GM23248 (cell line): ENCODE results near the gene LYPD6B. TPM values are rescaled to one million over a fixed set of nuclear protein-coding genes. Genes with fewer than 3 reads are reported as not detected.

Experiments
- DNase-seq: peaks from one replicate; pipeline ENCODE4 v3.0.0-alpha.2; 2015
- H2AFZ ChIP-seq: fragments of 200-600 bp; sonication (generic); 2 replicates; pipeline ENCODE4 v1.6.1; 2016; ENCODE audit warnings: antibody characterized with exemption
- H3F3A ChIP-seq: fragments of 200-600 bp; sonication (generic); 2 replicates; pipeline ENCODE4 v1.6.1; 2016; ENCODE audit warnings: mild to moderate bottlenecking, antibody characterized with exemption, mixed run types; ENCODE audit not compliant: insufficient read depth
- H3K27ac ChIP-seq: fragments of 200-600 bp; sonication (generic); 2 replicates; pipeline ENCODE4 v1.5.1; 2016; ENCODE audit warnings: mild to moderate bottlenecking
- H3K27me3 ChIP-seq: fragments of 200-600 bp; sonication (generic); replicated peaks from 2 replicates; pipeline ENCODE4 v1.6.1; 2016; ENCODE audit warnings: mild to moderate bottlenecking; ENCODE audit not compliant: insufficient read depth
- H3K36me3 ChIP-seq: fragments of 200-600 bp; sonication (generic); 2 replicates; pipeline ENCODE4 v1.6.1; 2016; ENCODE audit warnings: low read depth, mild to moderate bottlenecking
- H3K4me1 ChIP-seq: fragments of 200-600 bp; sonication (generic); 2 replicates; pipeline ENCODE4 v1.6.1; 2016; ENCODE audit warnings: mild to moderate bottlenecking; ENCODE audit not compliant: insufficient read depth
- H3K4me2 ChIP-seq: fragments of 200-600 bp; sonication (generic); one replicate; pipeline ENCODE4 v1.6.1; 2016; ENCODE audit warnings: mild to moderate bottlenecking; ENCODE audit not compliant: unreplicated experiment
- H3K4me3 ChIP-seq: fragments of 200-600 bp; sonication (generic); 2 replicates; pipeline ENCODE4 v1.5.1; 2016; ENCODE audit warnings: mild to moderate bottlenecking
- H3K79me2 ChIP-seq: fragments of 200-600 bp; sonication (generic); 2 replicates; pipeline ENCODE4 v1.6.1; 2016; ENCODE audit warnings: mild to moderate bottlenecking; ENCODE audit not compliant: insufficient read depth
- H3K9ac ChIP-seq: fragments of 200-600 bp; sonication (generic); 2 replicates; pipeline ENCODE4 v1.6.1; 2016; ENCODE audit warnings: mild to moderate bottlenecking
- H3K9me2 ChIP-seq: fragments of 200-600 bp; sonication (generic); 2 replicates; pipeline ENCODE4 v1.6.1; 2016; ENCODE audit warnings: mixed run types, mild to moderate bottlenecking, moderate library complexity; ENCODE audit not compliant: insufficient read depth
- H3K9me3 ChIP-seq: fragments of 200-600 bp; sonication (generic); one replicate; pipeline ENCODE4 v1.6.1; 2017; ENCODE audit warnings: low read depth
- H4K20me1 ChIP-seq: fragments of 200-600 bp; sonication (generic); 2 replicates; pipeline ENCODE4 v1.6.0; 2016; ENCODE audit not compliant: insufficient read depth
- EZH2 ChIP-seq: fragments of 200-600 bp; sonication (generic); IDR thresholded peaks from 2 replicates; pipeline ENCODE4 v1.6.1; 2018; ENCODE audit warnings: antibody characterized with exemption, mild to moderate bottlenecking; ENCODE audit not compliant: insufficient read depth, poor library complexity, severe bottlenecking
- EZH2phosphoT487 ChIP-seq: fragments of 200-600 bp; sonication (generic); IDR thresholded peaks from 2 replicates; pipeline ENCODE4 v1.6.1; 2018; ENCODE audit warnings: antibody characterized with exemption, moderate library complexity, mild to moderate bottlenecking, low read depth; ENCODE audit not compliant: insufficient read depth
- WGBS, 2 experiments: methylation state at CpG; one replicate each; pipeline ENCODE4 v1.1.6; 2015 to 2017; ENCODE audit warnings: low lambda C conversion rate in 2 of 2, low coverage in 1 of 2; ENCODE audit errors: missing lambda C conversion rate in 2 of 2; 5-methylcytosine and 5-hydroxymethylcytosine counted together
- in situ Hi-C: fragments of 300-500 bp; cut with MboI; formaldehyde crosslinking; loops from 2 replicates; pipeline ENCODE4 v1.15.0; 2020
- polyA plus RNA-seq: library from polyadenylated mRNA; unstranded; fragments of >200 nt; fragmentation: Nextera tagmentation; extraction: Ambion mirVana; gene quantifications from 2 replicates; pipeline ENCODE4 v1.2.1, GENCODE V29; 2016
- total RNA-seq: library from RNA; depleted of rRNA; stranded (reverse); fragments of >200 nt; shearing (Covaris generic); gene quantifications from 2 replicates; pipeline ENCODE4 v1.2.3, GENCODE V29; 2014

LYPD6B gene
- total and polyA plus RNA-seq, 2 experiments from 2014 or later = 3.9 to 11.4 TPM

DNA sequence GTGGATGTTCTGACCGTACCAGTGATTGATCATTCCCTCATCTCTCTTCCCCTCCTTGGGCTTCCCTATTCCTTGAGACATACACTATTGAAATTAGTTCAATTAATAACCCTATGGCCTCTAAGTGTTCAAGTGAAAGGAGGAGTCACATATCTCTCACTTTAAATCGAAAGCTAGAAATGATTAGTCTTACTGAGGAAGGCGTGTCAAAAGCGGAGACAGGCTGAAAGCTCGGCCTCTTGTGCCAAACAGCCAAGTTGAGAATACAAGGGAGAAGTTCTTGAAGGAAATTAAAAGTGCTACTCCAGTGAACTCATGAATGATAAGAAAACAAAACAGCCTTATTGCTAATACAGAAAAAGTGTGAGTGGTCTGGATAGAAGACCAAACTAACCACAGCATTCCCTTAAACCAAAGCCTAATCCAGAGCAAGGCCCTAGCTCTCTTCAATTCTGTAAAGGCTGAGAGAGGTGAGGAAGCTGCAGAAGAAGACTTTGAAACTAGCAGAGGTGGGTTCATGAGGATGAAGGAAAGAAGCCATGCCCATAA lies 147.5 kb downstream of the LYPD6B start:
- in situ Hi-C loops = no loop called here
- Histone ChIP-seq H3K9me2 (no peaks in the 10 kb centered on the region), H3K4me2 (no peak overlapping the region), H3K9ac (no peak overlapping the region), H2AFZ (no peak overlapping the region), H3K27me3 (no peaks in the 10 kb centered on the region), H3K79me2 (no peaks in the 10 kb centered on the region), H4K20me1 (no peaks in the 10 kb centered on the region), H3K27ac (no peak overlapping the region), H3K9me3 (no peaks in the 10 kb centered on the region), H3K36me3 (no peaks in the 10 kb centered on the region), H3K4me1 (0 out of 2 replicates have a peak, but pooled peaks cover under 1% of the 10 kb centered on the region), H3F3A (no peaks in the 10 kb centered on the region), H3K4me3 (no peak overlapping the region)
- WGBS, 2 experiments = 84 to 87% methylated on average over 5 of the region's 5 CpGs
- no peak for DNase-seq
- TF ChIP-seq EZH2phosphoT487 (no peak), EZH2 (no peak)

- DNase-seq = no peak
- Histone ChIP-seq H4K20me1 (no peaks in the 10 kb centered on the region), H3K4me3 (no peak overlapping the region), H2AFZ (no peak overlapping the region), H3F3A (no peaks in the 10 kb centered on the region), H3K9me2 (no peaks in the 10 kb centered on the region), H3K27ac (no peak overlapping the region), H3K27me3 (no peaks in the 10 kb centered on the region), H3K9me3 (no peaks in the 10 kb centered on the region), H3K79me2 (no peaks in the 10 kb centered on the region), H3K4me2 (no peak overlapping the region), H3K9ac (no peak overlapping the region), H3K36me3 (no peaks in the 10 kb centered on the region), H3K4me1 (no peaks in the 10 kb centered on the region)
- in situ Hi-C loops = no loop called here
- TF ChIP-seq EZH2phosphoT487 = no peak
- no peak for TF ChIP-seq EZH2
Measured at GRCh38 chr2:149187057-149187456, 148.6 kb downstream of the LYPD6B start.

DNA sequence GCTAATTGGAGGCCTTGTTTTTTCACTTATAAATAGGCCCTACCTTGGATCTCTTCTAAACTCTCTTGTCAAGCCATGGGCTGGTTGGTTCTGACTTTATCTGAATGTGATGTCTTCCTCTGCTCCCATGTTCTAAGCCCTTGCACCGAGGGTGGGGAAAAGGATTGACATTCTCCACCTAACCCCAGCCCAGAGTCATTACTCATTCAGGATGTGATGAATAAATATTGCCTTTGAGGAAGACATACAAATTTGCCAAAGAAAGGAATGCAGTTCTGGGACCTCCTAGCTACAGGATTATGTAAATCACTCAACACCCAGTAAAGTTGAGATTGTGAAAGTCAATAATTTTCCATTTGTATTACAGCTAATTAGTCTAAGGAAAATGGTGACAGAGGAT lies 149.8 kb downstream of the LYPD6B start:
- no peaks in the 10 kb centered on the region for H3K4me1 ChIP-seq
- no peak for DNase-seq
- no peaks in the 10 kb centered on the region for H3F3A ChIP-seq
- H3K36me3 ChIP-seq = no peaks in the 10 kb centered on the region
- H2AFZ ChIP-seq = no peak overlapping the region
- no peaks in the 10 kb centered on the region for H3K27me3 ChIP-seq
- H4K20me1 ChIP-seq = no peaks in the 10 kb centered on the region
- H3K79me2 ChIP-seq = no peaks in the 10 kb centered on the region
- in situ Hi-C loops = no loop called here
- 7 to 25% methylated on average over 1 of the region's 1 CpG for WGBS, 2 experiments
- no peak overlapping the region for H3K4me2 ChIP-seq
- no peak overlapping the region for H3K4me3 ChIP-seq
- TF ChIP-seq EZH2phosphoT487 (no peak), EZH2 (no peak)
- H3K9me2 ChIP-seq = no peaks in the 10 kb centered on the region
- no peaks in the 10 kb centered on the region for H3K9me3 ChIP-seq
- H3K27ac ChIP-seq = no peak overlapping the region
- no peak overlapping the region for H3K9ac ChIP-seq

DNA sequence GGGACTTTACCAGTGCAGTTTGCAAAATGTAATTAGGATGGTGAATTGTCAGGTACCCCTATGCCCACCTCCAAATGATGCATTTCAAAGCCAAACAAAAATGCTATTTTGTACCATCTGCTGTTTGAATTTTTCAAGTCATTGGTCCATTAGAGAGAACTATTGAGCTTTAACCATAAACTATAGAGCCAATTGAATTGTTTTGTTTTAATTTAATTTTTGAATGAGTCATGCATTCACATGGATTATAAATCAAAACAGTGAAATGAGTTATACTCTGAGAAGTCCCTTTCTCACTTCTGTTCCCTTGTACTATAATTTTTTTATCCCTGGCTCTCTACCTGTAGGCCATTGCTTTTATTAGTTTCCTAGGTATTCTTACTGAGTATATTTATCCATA lies 151.3 kb downstream of the LYPD6B start:
- TF ChIP-seq EZH2phosphoT487 = no peak
- TF ChIP-seq EZH2 = no peak
- DNase-seq = no peak
- in situ Hi-C loops = no loop called here
- Histone ChIP-seq H3K27ac (no peak overlapping the region), H3K9me2 (no peaks in the 10 kb centered on the region), H3K79me2 (no peaks in the 10 kb centered on the region), H3K36me3 (no peaks in the 10 kb centered on the region), H3K4me1 (no peaks in the 10 kb centered on the region), H3K27me3 (no peaks in the 10 kb centered on the region), H3K4me2 (no peak overlapping the region), H3F3A (no peaks in the 10 kb centered on the region), H3K9ac (no peak overlapping the region), H3K4me3 (no peak overlapping the region), H4K20me1 (no peaks in the 10 kb centered on the region), H2AFZ (no peak overlapping the region), H3K9me3 (no peaks in the 10 kb centered on the region)

DNA sequence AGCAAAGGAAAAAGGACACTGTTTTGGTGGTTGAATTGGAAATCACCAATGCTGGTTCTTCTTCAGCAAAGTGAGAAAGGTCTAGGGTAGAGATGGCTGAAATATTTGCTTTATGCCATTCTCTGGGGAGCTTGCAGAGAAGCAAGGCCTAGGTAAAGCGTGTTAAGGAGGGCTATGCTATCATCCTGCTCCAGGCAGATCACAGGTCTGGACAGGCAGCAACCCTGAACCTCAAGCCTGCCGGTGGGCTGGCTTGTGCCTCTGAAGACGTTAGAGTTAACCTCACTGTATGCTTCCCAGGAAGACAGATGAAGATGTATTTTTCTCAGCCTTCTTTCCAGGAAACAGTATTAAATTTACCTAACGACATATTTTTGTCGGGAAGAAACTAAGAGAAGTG lies 153.4 kb downstream of the LYPD6B start:
- H3K79me2 ChIP-seq = no peaks in the 10 kb centered on the region
- H3K9me2 ChIP-seq = no peaks in the 10 kb centered on the region
- no peak overlapping the region for H3K4me3 ChIP-seq
- H3F3A ChIP-seq = no peaks in the 10 kb centered on the region
- TF ChIP-seq EZH2phosphoT487 (no peak), EZH2 (no peak)
- no peaks in the 10 kb centered on the region for H3K36me3 ChIP-seq
- 83 to 89% methylated on average over 5 of the region's 5 CpGs for WGBS, 2 experiments
- H3K27ac ChIP-seq = no peak overlapping the region
- H3K9me3 ChIP-seq = no peaks in the 10 kb centered on the region
- in situ Hi-C loops = no loop called here
- no peaks in the 10 kb centered on the region for H3K27me3 ChIP-seq
- no peak overlapping the region for H2AFZ ChIP-seq
- H3K9ac ChIP-seq = no peak overlapping the region
- no peak for DNase-seq
- H3K4me2 ChIP-seq = no peak overlapping the region
- no peaks in the 10 kb centered on the region for H3K4me1 ChIP-seq
- H4K20me1 ChIP-seq = no peaks in the 10 kb centered on the region
